ENCODE data around the gene GFI1B.

Gene GFI1B

GRCh38 chr9:132944294-132945185 is 34.0 kb upstream of the GFI1B start, which contains the start of gene TSC1 (continued):
- TF ChIP-seq ZNF518A (tag by site-specific recombination; conservative IDR thresholded peaks at IDR 0.05; ENCODE audit: low read depth) = peak; percentile 69
- no peak for TF ChIP-seq HOXC10 (CRISPR knock-in tag; IDR thresholded peaks at IDR 0.05)
- peak; percentile 52; the same call in 1 of the 2 replicates for TF ChIP-seq ZNF785 (tag by site-specific recombination; IDR thresholded peaks at IDR 0.05)
- TF ChIP-seq ZNF174 (tag by site-specific recombination; IDR thresholded peaks at IDR 0.05) = 0 out of 2 replicates have a peak, but pooled peaks have one; percentile 71
- peak; percentile 93 for TF ChIP-seq ZSCAN23 (tag by site-specific recombination; IDR thresholded peaks at IDR 0.05)

- TF ChIP-seq ZNF223 (tag by site-specific recombination; IDR thresholded peaks at IDR 0.05) (no peak), KLF17 (tag by site-specific recombination; IDR thresholded peaks at IDR 0.05) (0 out of 2 replicates have a peak, but pooled peaks have one; percentile 20), GLIS1 (tag by site-specific recombination; IDR thresholded peaks at IDR 0.05) (0 out of 2 replicates have a peak, but pooled peaks have one; percentile 2), ZNF660 (tag by site-specific recombination; IDR thresholded peaks at IDR 0.05) (no peak), ZSCAN30 (tag by site-specific recombination; IDR thresholded peaks at IDR 0.05) (0 out of 2 replicates have a peak, but pooled peaks have one; percentile 36), ZNF580 (tag by site-specific recombination; IDR thresholded peaks at IDR 0.05) (peak; percentile 77), ZNF10 (tag by site-specific recombination; IDR thresholded peaks at IDR 0.05) (no peak), ZNF121 (tag by site-specific recombination; IDR thresholded peaks at IDR 0.05) (peak; percentile 68), EGR2 (tag by site-specific recombination; IDR thresholded peaks at IDR 0.05; ENCODE audit: low read depth) (peak; percentile 4; the same call in 1 of the 2 replicates), ZNF423 (tag by site-specific recombination; IDR thresholded peaks at IDR 0.05) (peak; percentile 32; the same call in 1 of the 2 replicates), ZFHX2 (tag by site-specific recombination; conservative IDR thresholded peaks at IDR 0.05) (peak; percentile 6; the same call in 1 of the 2 replicates), ZBTB8A (tag by site-specific recombination; IDR thresholded peaks at IDR 0.05) (peak; percentile 76), ZNF391 (tag by site-specific recombination; IDR thresholded peaks at IDR 0.05; ENCODE audit: borderline replicate concordance, low read depth) (peak; percentile 56; the same call in 1 of the 2 replicates), ZXDB (tag by site-specific recombination; IDR thresholded peaks at IDR 0.05) (0 out of 2 replicates have a peak, but pooled peaks have one; percentile 8)
- ChIA-PET POLR2A (interaction anchor here (0.5 to 2.2 kb wide), 13 partner anchors 9 to 1822 kb away, joined by 3 to 16 read pairs (median 4); partner anchors contain the start of genes AK8, DDX31, GTF3C5 and SETX), CTCF (interaction anchor here (0.8 to 2.1 kb wide), 4 partner anchors 9 to 44 kb away, joined by 3 to 10 read pairs (median 5); no protein-coding TSS in a partner anchor)
- no peaks in the 10 kb centered on the region for H3K36me3 ChIP-seq (ENCODE audit: control insufficient read depth in 2 of 2, insufficient read depth in 1 of 2, low read length in 2 of 2)
- H3K27ac ChIP-seq (ENCODE audit: extremely low read depth, low read depth, low read length) = peak overlapping the region; percentile 52; the same call in 1 of the 2 replicates
- peaks cover 14% of the 10 kb centered on the region for H3K4me1 ChIP-seq (ENCODE audit: control insufficient read depth, insufficient read depth, low read length)
- no peaks in the 10 kb centered on the region for H3K9me3 ChIP-seq (ENCODE audit: control insufficient read depth, insufficient read depth, low read depth, low read length)
- H3K4me3 ChIP-seq (ENCODE audit: low read depth, low read length) = peak overlapping the region; percentile 50
Observed at GRCh38 chr9:132945186-132946130, 33.0 kb upstream of the GFI1B start.
